CD8-positive, alpha-beta memory T cell (primary cell): ENCODE results near the gene PPFIBP2. TPM values are rescaled to one million over a fixed set of nuclear protein-coding genes. Genes with fewer than 3 reads are reported as not detected.

ENCODE experiments used
- CTCF ChIA-PET: fragments of 350-600 bp; sonication (Branson Sonifier 250); formaldehyde crosslinking; loops from one replicate; lab custom pipeline; 2021; ENCODE audit warnings: antibody characterized with exemption; lab: Charles Lee
- POLR2A ChIA-PET: fragments of 350-600 bp; sonication (Branson Sonifier 250); formaldehyde crosslinking; loops from one replicate; lab custom pipeline; 2021; ENCODE audit warnings: antibody characterized with exemption; lab: Charles Lee
- DNase-seq, 5 donors: peaks; one replicate each; pipeline versions ENCODE4 v3.0.0 to v3.0.0-alpha.2; 2020 to 2022; ENCODE audit warnings: mixed read lengths in 1 of 5
- H3K27ac ChIP-seq: one replicate; pipeline ENCODE4 v1.7.0; 2013; ENCODE audit warnings: low read depth, mild to moderate bottlenecking, low read length, moderate library complexity
- H3K27me3 ChIP-seq: 2 replicates; pipeline ENCODE4 v1.7.0; 2013; ENCODE audit warnings: low read length, mild to moderate bottlenecking; ENCODE audit not compliant: insufficient read depth, poor library complexity, severe bottlenecking
- H3K36me3 ChIP-seq: 2 replicates; pipeline ENCODE4 v1.7.0; 2013; ENCODE audit warnings: mild to moderate bottlenecking, low read length, moderate library complexity; ENCODE audit not compliant: insufficient read depth
- H3K4me1 ChIP-seq: 2 replicates; pipeline ENCODE4 v1.7.0; 2013; ENCODE audit warnings: mild to moderate bottlenecking, low read length, moderate library complexity; ENCODE audit not compliant: insufficient read depth
- H3K4me3 ChIP-seq: 2 replicates; pipeline ENCODE4 v1.7.0; 2013; ENCODE audit warnings: mild to moderate bottlenecking, low read length
- H3K9me3 ChIP-seq: 2 replicates; pipeline ENCODE4 v1.7.0; 2013; ENCODE audit warnings: mild to moderate bottlenecking, low read length
- H3K27ac Mint-ChIP-seq, 8 donors: one replicate each; pipeline ENCODE4 v1.8.0; 2020 to 2021; ENCODE audit warnings: mixed read lengths in 8 of 8, mild to moderate bottlenecking in 6 of 8, inconsistent platforms in 3 of 8, moderate library complexity in 3 of 8
- H3K27me3 Mint-ChIP-seq, 2 donors: one replicate each; pipeline ENCODE4 v1.8.0; 2020 to 2021; ENCODE audit warnings: mixed read lengths in 2 of 2, mild to moderate bottlenecking in 1 of 2, moderate library complexity in 1 of 2
- H3K36me3 Mint-ChIP-seq, 3 donors: one replicate each; pipeline ENCODE4 v1.8.0; 2020 to 2021; ENCODE audit warnings: mixed read lengths in 3 of 3, inconsistent platforms in 1 of 3, mild to moderate bottlenecking in 1 of 3
- H3K4me1 Mint-ChIP-seq, 3 donors: one replicate each; pipeline ENCODE4 v1.8.0; 2020 to 2021; ENCODE audit warnings: mixed read lengths in 3 of 3, inconsistent platforms in 1 of 3, mild to moderate bottlenecking in 1 of 3
- H3K4me3 Mint-ChIP-seq, 7 donors: one replicate each; pipeline ENCODE4 v1.8.0; 2020 to 2021; ENCODE audit warnings: mixed read lengths in 7 of 7, mild to moderate bottlenecking in 6 of 7, moderate library complexity in 4 of 7, inconsistent platforms in 2 of 7
- H3K9me3 Mint-ChIP-seq, 5 donors: one replicate each; pipeline ENCODE4 v1.8.0; 2020 to 2022; ENCODE audit warnings: mixed read lengths in 5 of 5, mild to moderate bottlenecking in 3 of 5, moderate library complexity in 2 of 5, inconsistent platforms in 1 of 5
- polyA plus RNA-seq: library from polyadenylated mRNA; unstranded; fragments of 300-500 nt; fragmentation: Illumina TruSeq; gene quantifications from one replicate; pipeline ENCODE4 v1.2.3, GENCODE V29; 2021
- total RNA-seq, 2 experiments: library from RNA; stranded (reverse); gene quantifications; one replicate each; pipeline ENCODE4 v1.2.3, GENCODE V29; 2021

PPFIBP2 gene
- total and polyA plus RNA-seq, 3 experiments from 2014 or later = 3.9 to 6.8 (median 4.4) TPM

DNA sequence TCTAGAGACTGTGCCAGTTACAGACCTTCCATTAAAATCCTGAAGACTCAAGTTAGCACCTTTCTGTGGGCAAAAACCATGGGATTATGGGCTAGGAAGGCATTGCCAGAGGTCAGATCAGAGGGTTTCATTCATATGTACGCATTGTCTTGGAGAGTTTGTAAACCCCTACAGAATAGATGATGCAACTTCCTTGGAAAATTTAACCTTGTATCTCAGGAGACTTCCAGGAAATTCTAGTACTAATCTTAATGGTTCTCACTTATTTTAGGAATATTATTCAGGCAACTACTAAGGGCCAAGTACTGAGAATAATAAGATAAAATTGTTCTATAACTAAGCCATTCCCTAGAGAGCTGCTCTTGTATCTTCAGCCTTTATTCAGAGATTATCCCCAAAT is 21.5 kb upstream of the PPFIBP2 start:
- Mint-ChIP-seq H3K27ac (no peak overlapping the region), H3K36me3 (no peaks in the 10 kb centered on the region), H3K9me3 (no peaks in the 10 kb centered on the region), H3K4me3 (no peak overlapping the region), H3K4me1 (no peaks in the 10 kb centered on the region), H3K27me3 (peaks cover 0 to 12% of the 10 kb centered on the region in 2 donors)
- DNase-seq = no peak
- CTCF ChIA-PET = no interaction called here
- Histone ChIP-seq H3K36me3 (no peaks in the 10 kb centered on the region), H3K9me3 (no peaks in the 10 kb centered on the region), H3K4me1 (no peaks in the 10 kb centered on the region), H3K4me3 (no peak overlapping the region), H3K27me3 (no peaks in the 10 kb centered on the region), H3K27ac (no peak overlapping the region)
- POLR2A ChIA-PET = no interaction called here

GRCh38 chr11:7493670-7494069 is 20.1 kb upstream of the PPFIBP2 start:
- Mint-ChIP-seq H3K4me1 (no peaks in the 10 kb centered on the region), H3K27me3 (peaks cover 0 to 6% of the 10 kb centered on the region in 2 donors), H3K9me3 (no peaks in the 10 kb centered on the region), H3K27ac (no peak overlapping the region), H3K36me3 (no peaks in the 10 kb centered on the region), H3K4me3 (no peak overlapping the region)
- Histone ChIP-seq H3K4me1 (no peaks in the 10 kb centered on the region), H3K27ac (no peak overlapping the region), H3K27me3 (no peaks in the 10 kb centered on the region), H3K9me3 (no peaks in the 10 kb centered on the region), H3K36me3 (no peaks in the 10 kb centered on the region), H3K4me3 (no peak overlapping the region)
- ChIA-PET POLR2A (no interaction called here), CTCF (interaction anchor here (0.9 kb wide), 1 partner anchor 19 kb away, joined by 3 read pairs; no protein-coding TSS in a partner anchor)
- DNase-seq = no peak

DNA sequence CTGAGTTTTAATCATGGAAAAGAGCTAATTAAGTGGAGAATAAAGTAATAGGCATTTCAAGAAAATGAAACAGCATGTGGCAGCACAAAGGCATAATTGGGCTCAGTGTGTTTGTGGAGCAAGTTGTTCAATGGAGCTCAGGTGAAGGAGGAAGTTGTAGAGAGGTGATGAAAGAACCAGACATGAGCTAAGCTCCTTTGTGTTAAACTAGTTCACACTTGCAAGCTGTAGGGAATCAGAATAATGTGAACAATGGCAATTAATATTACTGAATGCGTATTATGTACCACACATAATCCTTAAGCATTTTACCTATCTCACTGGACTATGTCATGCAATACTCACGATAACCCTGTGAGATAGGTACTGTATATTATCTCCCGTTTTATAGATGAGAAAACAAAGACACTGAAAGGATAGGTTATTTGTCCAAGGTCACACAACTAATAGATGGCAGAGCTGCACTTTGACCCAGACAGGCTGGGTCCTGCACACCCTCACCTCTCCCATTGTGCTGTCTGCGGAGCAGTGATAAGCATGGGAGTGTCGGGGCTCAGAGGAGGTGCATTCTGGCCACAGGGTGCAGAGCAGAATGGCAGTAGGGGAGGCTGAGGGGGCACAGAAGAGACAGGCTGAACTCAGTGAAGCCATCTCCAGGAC is 19.6 kb upstream of the PPFIBP2 start:
- Histone ChIP-seq H3K4me1 (no peaks in the 10 kb centered on the region), H3K27ac (no peak overlapping the region), H3K36me3 (no peaks in the 10 kb centered on the region), H3K4me3 (no peak overlapping the region), H3K27me3 (no peaks in the 10 kb centered on the region), H3K9me3 (no peaks in the 10 kb centered on the region)
- CTCF ChIA-PET = interaction anchor here (0.9 kb wide), 1 partner anchor 18 kb away, joined by 3 read pairs; no protein-coding TSS in a partner anchor
- H3K4me1 Mint-ChIP-seq = no peaks in the 10 kb centered on the region
- peaks cover 0 to 6% of the 10 kb centered on the region in 2 donors for H3K27me3 Mint-ChIP-seq
- H3K4me3 Mint-ChIP-seq = no peak overlapping the region
- DNase-seq = no peak
- no peak overlapping the region for H3K27ac Mint-ChIP-seq
- H3K9me3 Mint-ChIP-seq = no peaks in the 10 kb centered on the region
- POLR2A ChIA-PET = no interaction called here
- no peaks in the 10 kb centered on the region for H3K36me3 Mint-ChIP-seq

GRCh38 chr11:7495882-7496551 is 17.8 kb upstream of the PPFIBP2 start:
- Histone ChIP-seq H3K4me1 (no peaks in the 10 kb centered on the region), H3K27ac (no peak overlapping the region), H3K27me3 (no peaks in the 10 kb centered on the region), H3K36me3 (no peaks in the 10 kb centered on the region), H3K4me3 (no peak overlapping the region), H3K9me3 (no peaks in the 10 kb centered on the region)
- H3K4me3 Mint-ChIP-seq = no peak overlapping the region
- peak overlapping the region in 2 of 8 donors; percentile 13 to 61 for H3K27ac Mint-ChIP-seq
- ChIA-PET POLR2A (no interaction called here), CTCF (no interaction called here)
- H3K27me3 Mint-ChIP-seq = peaks cover 0 to 6% of the 10 kb centered on the region in 2 donors
- H3K9me3 Mint-ChIP-seq = no peaks in the 10 kb centered on the region
- H3K36me3 Mint-ChIP-seq = no peaks in the 10 kb centered on the region
- no peaks in the 10 kb centered on the region for H3K4me1 Mint-ChIP-seq
- DNase-seq = no peak

DNA sequence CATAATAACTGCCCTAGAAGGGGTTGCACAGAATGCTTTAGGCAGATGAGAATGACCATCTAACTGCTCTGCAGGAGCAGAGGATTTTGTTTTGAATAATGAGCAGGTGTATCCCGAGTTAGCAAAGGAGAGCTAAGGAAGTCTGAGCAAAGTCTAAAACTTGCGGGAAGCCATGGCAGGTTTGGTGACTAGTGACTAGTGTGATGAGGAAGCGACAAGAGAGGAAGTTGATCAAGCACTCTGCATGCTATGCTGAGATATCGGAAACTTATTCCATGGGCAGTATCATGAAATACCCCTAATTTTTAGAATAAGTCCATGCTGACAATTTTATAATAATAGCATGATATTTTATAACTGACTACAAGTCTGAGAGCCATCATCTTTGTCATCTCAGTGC is 15.6 kb upstream of the PPFIBP2 start:
- DNase-seq = no peak
- Histone ChIP-seq H3K27me3 (no peaks in the 10 kb centered on the region), H3K4me3 (no peak overlapping the region), H3K4me1 (no peaks in the 10 kb centered on the region), H3K36me3 (no peaks in the 10 kb centered on the region), H3K9me3 (no peaks in the 10 kb centered on the region), H3K27ac (no peak overlapping the region)
- Mint-ChIP-seq H3K4me3 (no peak overlapping the region), H3K36me3 (no peaks in the 10 kb centered on the region), H3K27me3 (peaks cover 0 to 3% of the 10 kb centered on the region in 2 donors), H3K27ac (no peak overlapping the region), H3K4me1 (no peaks in the 10 kb centered on the region), H3K9me3 (no peaks in the 10 kb centered on the region)
- CTCF ChIA-PET = no interaction called here
- POLR2A ChIA-PET = no interaction called here

GRCh38 chr11:7499081-7499480 is 14.7 kb upstream of the PPFIBP2 start:
- no peaks in the 10 kb centered on the region for H3K4me1 Mint-ChIP-seq
- H3K36me3 Mint-ChIP-seq = no peaks in the 10 kb centered on the region

GRCh38 chr11:7500251-7500650 is 13.5 kb upstream of the PPFIBP2 start:
- POLR2A ChIA-PET = no interaction called here
- H3K9me3 ChIP-seq = no peaks in the 10 kb centered on the region
- no peak overlapping the region for H3K4me3 ChIP-seq
- H3K4me1 ChIP-seq = no peaks in the 10 kb centered on the region
- Mint-ChIP-seq H3K36me3 (no peaks in the 10 kb centered on the region), H3K27me3 (peaks cover 0 to 3% of the 10 kb centered on the region in 2 donors), H3K9me3 (no peaks in the 10 kb centered on the region), H3K27ac (no peak overlapping the region), H3K4me3 (no peak overlapping the region), H3K4me1 (no peaks in the 10 kb centered on the region)
- H3K27me3 ChIP-seq = no peaks in the 10 kb centered on the region
- CTCF ChIA-PET = interaction anchor here (0.6 to 1.4 kb wide), 3 partner anchors 9 to 165 kb away, joined by 3 to 4 read pairs (median 3); no protein-coding TSS in a partner anchor
- no peak for DNase-seq
- no peaks in the 10 kb centered on the region for H3K36me3 ChIP-seq
- no peak overlapping the region for H3K27ac ChIP-seq

More at GRCh38 chr11:7499081-7499480, 14.7 kb upstream of the PPFIBP2 start:
- Histone ChIP-seq H3K4me1 (no peaks in the 10 kb centered on the region), H3K9me3 (no peaks in the 10 kb centered on the region), H3K27ac (no peak overlapping the region), H3K4me3 (no peak overlapping the region), H3K36me3 (no peaks in the 10 kb centered on the region), H3K27me3 (no peaks in the 10 kb centered on the region)
- Mint-ChIP-seq H3K27me3 (peaks cover 0 to 3% of the 10 kb centered on the region in 2 donors), H3K27ac (no peak overlapping the region), H3K9me3 (no peaks in the 10 kb centered on the region), H3K4me3 (no peak overlapping the region)
- no peak for DNase-seq
- ChIA-PET CTCF (no interaction called here), POLR2A (no interaction called here)

DNA sequence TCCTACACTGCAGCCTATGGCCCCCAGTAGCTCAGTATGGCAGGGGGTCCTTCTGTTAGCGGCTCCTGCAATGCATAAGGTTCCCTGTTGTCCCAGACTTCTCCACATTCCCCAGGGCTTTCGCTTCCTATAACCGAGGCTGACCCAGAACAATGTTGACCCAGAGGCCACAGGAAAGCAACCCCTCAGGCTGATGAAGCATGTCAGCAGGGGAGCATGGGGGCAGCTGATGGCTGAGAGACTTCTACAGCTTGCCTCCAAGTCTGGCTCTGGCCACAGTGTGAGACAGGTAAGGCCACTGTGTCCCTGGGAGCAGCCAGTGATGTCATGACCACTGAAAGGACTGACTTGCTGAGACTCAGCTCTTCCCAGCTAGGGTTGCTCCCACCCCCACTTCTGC is 12.5 kb upstream of the PPFIBP2 start:
- H3K4me1 ChIP-seq = no peaks in the 10 kb centered on the region
- H3K36me3 ChIP-seq = no peaks in the 10 kb centered on the region
- no peaks in the 10 kb centered on the region for H3K36me3 Mint-ChIP-seq
- no peak overlapping the region for H3K27ac Mint-ChIP-seq
- no peak overlapping the region for H3K27ac ChIP-seq
- ChIA-PET CTCF (interaction anchor here (0.6 to 1.4 kb wide), 3 partner anchors 8 to 164 kb away, joined by 3 to 4 read pairs (median 3); partner anchors contain the start of gene PPFIBP2), POLR2A (no interaction called here)
- DNase-seq = no peak
- no peak overlapping the region for H3K4me3 Mint-ChIP-seq
- no peaks in the 10 kb centered on the region for H3K9me3 ChIP-seq
- no peaks in the 10 kb centered on the region for H3K9me3 Mint-ChIP-seq
- no peaks in the 10 kb centered on the region for H3K27me3 Mint-ChIP-seq
- H3K4me1 Mint-ChIP-seq = no peaks in the 10 kb centered on the region
- H3K27me3 ChIP-seq = no peaks in the 10 kb centered on the region
- H3K4me3 ChIP-seq = no peak overlapping the region
